GM04504 (cell line): ENCODE results near the gene STARD5.
"Not testable (repeated sequence)": the region's sequence is repeated elsewhere in the genome, so short reads cannot be mapped to it uniquely, and the experiment has no call there.

Experiments
- DNase-seq: peaks from one replicate; pipeline ENCODE4 v3.0.0-alpha.2; 2012; ENCODE audit warnings: low read depth

The STARD5 gene

GRCh38 chr15:81323944-81324881 lies at the start of gene STARD5:
Gene STARD5, minus strand, starts transcription at chr15:81324141. Its CDS starts 42 bp downstream, at chr15:81324099.
- DNase-seq: peak; percentile 94

GRCh38 chr15:81373176-81373575 lies 49.2 kb upstream of the STARD5 start:
- DNase-seq: no peak

GRCh38 chr15:81372575-81372974 lies 48.6 kb upstream of the STARD5 start:
- no peak for DNase-seq

GRCh38 chr15:81363718-81364500 lies 40.0 kb upstream of the STARD5 start:
- no peak for DNase-seq

GRCh38 chr15:81363276-81363675 lies 39.3 kb upstream of the STARD5 start:
- DNase-seq: no peak

GRCh38 chr15:81362790-81363189 lies 38.8 kb upstream of the STARD5 start:
- no peak for DNase-seq

- no peak for DNase-seq
Measured at GRCh38 chr15:81361891-81362290, 38.0 kb upstream of the STARD5 start.

- DNase-seq: no peak
Measured at GRCh38 chr15:81360491-81360890, 36.5 kb upstream of the STARD5 start.

GRCh38 chr15:81358248-81358647 lies 34.3 kb upstream of the STARD5 start:
- DNase-seq: no peak

- no peak for DNase-seq
Measured at GRCh38 chr15:81357180-81357686, 33.3 kb upstream of the STARD5 start.

GRCh38 chr15:81356252-81356651 lies 32.3 kb upstream of the STARD5 start:
- no peak for DNase-seq

GRCh38 chr15:81351651-81352050 lies 27.7 kb upstream of the STARD5 start:
- DNase-seq: no peak

- no peak for DNase-seq
Measured at GRCh38 chr15:81349271-81349670, 25.3 kb upstream of the STARD5 start.

GRCh38 chr15:81348691-81349090 lies 24.8 kb upstream of the STARD5 start:
- not testable (repeated sequence) for DNase-seq

- DNase-seq: no peak
Measured at GRCh38 chr15:81347910-81348309, 24.0 kb upstream of the STARD5 start.

- no peak for DNase-seq
Measured at GRCh38 chr15:81346611-81347010, 22.7 kb upstream of the STARD5 start.

- no peak for DNase-seq
Measured at GRCh38 chr15:81343371-81343770, 19.4 kb upstream of the STARD5 start.

- no peak for DNase-seq
Measured at GRCh38 chr15:81341351-81341750, 17.4 kb upstream of the STARD5 start.

GRCh38 chr15:81339851-81340250 lies 15.9 kb upstream of the STARD5 start:
- DNase-seq: no peak

GRCh38 chr15:81339321-81339720 lies 15.4 kb upstream of the STARD5 start:
- DNase-seq: no peak

GRCh38 chr15:81338170-81339007 lies 14.4 kb upstream of the STARD5 start:
- peak; percentile 94 for DNase-seq

- DNase-seq: no peak
Measured at GRCh38 chr15:81337713-81338157, 13.8 kb upstream of the STARD5 start.
